HG03045 (cell line): ENCODE results near the gene BMX.

ENCODE experiments used
- ATAC-seq: cut with Tn5 transposase; IDR thresholded peaks from one replicate; pipeline ENCODE4 v1.9.1; 2021; ENCODE audit warnings: mild to moderate bottlenecking, moderate library complexity; ENCODE audit not compliant: unreplicated experiment

Gene BMX

DNA sequence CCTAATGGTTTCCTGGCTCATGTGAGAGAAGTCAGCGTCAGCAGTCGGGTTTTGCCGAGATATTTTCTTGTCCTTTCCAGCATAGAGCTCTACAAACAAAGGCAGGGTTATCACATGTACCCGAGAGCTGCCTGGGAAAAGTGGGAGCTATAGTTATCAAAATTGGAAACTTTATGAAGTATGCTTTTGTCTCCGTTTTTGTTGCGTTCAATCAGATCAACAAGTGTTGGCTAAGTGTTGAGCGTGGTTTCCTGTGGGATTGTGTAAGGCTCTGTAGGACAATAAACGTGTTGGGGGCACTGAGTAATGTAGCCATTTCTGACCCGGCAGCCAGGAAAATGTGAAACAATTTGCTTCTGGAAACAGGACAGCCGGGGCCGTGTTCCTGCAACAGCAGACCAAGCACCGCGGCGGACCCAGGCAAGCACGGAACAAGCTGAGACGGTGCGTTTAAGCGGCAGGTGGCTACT, at the start of gene BMX:
Gene BMX, plus strand, starts transcription at position 311 of the 470 bp plus-strand sequence. CDS start 7,547 bp downstream, outside the sequence.
- no peak for ATAC-seq

GRCh38 chrX:15451913-15452312, 48.7 kb upstream of the BMX start:
- no peak for ATAC-seq

GRCh38 chrX:15464704-15465103, 35.9 kb upstream of the BMX start:
- no peak for ATAC-seq

DNA sequence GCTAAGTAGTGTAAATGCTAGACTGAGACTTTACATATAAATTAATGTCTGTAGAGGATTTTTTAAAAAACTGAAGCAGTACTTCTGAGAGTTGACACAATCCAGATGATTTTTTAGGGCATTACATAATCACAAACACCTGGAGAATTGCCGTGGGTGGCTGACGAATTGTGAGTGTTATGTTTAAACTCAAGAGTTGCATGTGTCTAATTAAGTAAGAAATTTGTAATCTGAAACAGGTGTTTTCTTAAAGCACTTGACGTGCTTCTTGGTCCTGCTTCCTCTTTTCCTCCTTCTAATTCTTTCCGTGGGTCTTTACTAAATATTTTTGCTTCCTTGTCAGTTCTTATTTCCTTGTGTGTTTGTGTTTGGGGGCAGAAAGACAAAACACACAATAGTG, 35.3 kb upstream of the BMX start:
- peak; percentile 72 for ATAC-seq

DNA sequence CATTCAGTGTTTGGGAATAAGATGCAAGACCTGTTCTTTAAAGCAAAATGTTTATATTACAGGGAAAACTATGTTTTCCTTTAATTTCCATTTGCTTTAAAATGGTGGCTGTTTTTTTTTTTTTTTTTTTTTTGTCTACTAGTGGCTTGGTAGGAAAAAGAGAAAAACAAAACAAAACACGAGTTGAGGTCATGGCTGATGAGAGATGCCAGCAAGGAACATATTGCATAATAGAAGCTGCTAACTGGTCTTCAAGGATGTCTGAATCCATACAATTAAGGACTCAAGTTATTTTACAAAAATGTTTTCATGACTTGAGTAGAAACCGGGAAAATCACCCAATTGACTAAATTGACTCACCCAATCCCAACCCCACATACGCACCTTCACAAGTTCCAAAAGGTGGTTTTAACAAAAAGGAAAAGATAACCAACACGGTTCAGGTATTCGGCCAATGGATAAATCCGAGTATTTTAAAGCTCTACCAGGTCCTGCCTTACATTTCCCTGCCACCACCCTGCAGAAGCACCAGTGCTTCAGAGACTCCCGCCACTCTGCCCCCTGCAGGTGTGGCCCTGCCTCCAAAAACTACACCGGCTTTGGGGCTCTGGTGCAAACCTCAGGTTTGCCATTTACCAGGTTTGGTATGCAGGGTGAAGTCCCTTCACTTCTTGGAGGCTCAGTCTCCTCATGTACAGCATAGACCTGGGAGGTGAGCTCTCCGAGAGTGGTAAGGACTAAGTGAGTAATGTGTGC, 34.5 kb upstream of the BMX start:
- ATAC-seq: no peak

DNA sequence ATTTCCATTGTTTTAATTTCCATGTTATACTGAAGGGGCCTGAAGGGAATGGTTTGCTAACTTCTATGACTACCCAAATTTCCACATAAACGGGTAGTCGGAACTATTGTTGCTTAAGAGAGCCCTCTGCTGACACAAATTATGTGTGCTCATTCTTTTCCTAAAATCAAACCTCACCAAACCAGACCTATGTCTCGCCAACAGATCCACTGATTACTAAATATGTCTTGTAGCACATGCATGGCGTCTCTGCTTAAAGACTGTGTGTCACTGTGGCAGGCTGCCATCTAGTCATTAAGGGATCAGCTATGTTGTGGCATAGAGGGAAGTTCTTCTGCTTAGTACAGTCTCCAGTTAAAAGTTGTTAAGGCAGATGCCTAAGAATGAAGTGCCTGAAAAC, 32.6 kb upstream of the BMX start:
- ATAC-seq: no peak

- no peak for ATAC-seq
Measured at GRCh38 chrX:15469613-15470012, 31.0 kb upstream of the BMX start.

GRCh38 chrX:15471028-15471427, 29.6 kb upstream of the BMX start:
- ATAC-seq: peak; percentile 75

GRCh38 chrX:15472531-15472930, 28.1 kb upstream of the BMX start:
- no peak for ATAC-seq

DNA sequence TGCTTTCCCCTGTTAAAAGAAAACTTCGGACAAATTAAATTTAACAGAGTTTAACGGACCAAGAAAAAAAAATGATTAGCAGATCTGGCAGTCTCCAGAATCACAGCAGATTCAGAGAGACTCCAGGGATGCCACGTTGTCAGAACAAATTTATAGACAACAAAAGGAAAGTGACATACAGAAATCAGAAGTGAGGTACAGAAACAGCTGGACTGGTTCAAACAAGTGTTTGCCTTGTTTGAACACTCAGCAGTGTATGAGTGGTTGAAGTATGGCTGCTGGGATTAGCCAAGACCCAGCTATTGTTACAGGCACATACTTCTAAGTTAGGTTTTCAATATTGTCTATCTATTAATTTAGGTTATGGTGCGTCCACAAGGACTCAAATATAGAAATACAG, 26.6 kb upstream of the BMX start:
- ATAC-seq: no peak

GRCh38 chrX:15475021-15475420, 25.6 kb upstream of the BMX start:
- no peak for ATAC-seq

DNA sequence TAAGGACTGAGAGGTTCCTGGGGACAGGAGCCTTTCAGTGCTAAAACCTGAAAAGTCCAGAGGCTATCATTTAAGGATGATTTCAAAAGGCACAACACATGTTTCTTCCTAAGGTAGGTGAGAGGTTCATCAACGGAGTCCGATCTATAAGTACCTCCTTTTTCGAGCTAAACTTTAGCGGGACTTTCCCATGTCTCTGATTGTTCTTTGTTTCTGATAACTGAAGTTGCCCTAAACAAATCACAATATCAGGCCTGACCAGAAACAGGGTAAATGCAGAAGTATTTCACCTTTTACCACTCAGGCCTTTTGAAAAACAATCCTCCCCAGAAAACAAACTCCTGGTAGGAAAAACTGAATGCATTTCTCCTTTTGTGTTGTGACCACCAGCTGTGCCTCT, 25.1 kb upstream of the BMX start:
- ATAC-seq: no peak

DNA sequence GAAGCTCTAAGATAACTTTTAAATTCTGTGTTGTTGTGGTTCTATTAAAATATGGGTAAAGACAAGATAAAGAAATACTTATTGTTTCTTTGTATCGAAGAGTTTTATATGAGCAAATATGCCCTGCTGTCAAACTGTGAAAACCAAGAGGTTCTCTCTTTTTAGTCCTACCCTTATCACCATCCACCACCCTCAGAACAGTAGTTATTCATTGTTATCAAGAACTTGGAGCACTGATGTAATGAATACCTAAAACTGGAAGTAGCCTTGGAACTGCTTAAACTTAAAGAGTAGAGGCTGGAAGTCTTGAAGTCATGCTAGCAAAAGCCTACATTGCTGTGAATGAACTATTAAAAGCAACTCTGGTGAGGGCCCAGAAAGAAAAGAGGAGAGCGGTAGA, 16.7 kb upstream of the BMX start:
- no peak for ATAC-seq

- ATAC-seq: no peak
Measured at GRCh38 chrX:15492469-15492868, 8.1 kb upstream of the BMX start.

- ATAC-seq: peak; percentile 99
Measured at GRCh38 chrX:15493118-15493962, 7.3 kb upstream of the BMX start, which contains the start of gene PIR. Gene PIR, minus strand, starts transcription at chrX:15493333. Its CDS starts 2,076 bp downstream, at chrX:15491257.

GRCh38 chrX:15495801-15496200, 4.8 kb upstream of the BMX start:
- no peak for ATAC-seq

DNA sequence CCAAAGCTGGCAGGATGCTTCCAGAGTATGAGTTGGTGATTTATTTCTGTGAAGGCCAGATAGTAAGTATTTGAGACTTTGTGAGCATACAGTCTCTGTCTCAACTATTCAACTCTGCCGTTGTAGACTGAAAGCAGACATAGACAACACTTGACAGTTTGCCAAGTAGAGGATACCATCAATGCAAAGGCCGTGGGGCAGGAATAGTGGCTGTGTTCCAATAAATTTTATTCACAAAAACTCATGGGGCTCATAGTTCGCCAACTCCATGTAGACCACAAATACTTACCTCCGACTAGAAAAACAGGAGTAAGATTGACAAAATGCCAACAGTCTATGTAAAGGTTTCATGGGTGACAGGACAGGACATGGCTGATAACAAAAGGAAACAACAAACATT, 3.8 kb upstream of the BMX start:
- ATAC-seq: no peak

- no peak for ATAC-seq
Measured at GRCh38 chrX:15497865-15498264, 2.7 kb upstream of the BMX start.

- ATAC-seq: no peak
Measured at GRCh38 chrX:15498741-15499140, 1.9 kb upstream of the BMX start.

GRCh38 chrX:15499976-15500375, 631 bp upstream of the BMX start:
- no peak for ATAC-seq

DNA sequence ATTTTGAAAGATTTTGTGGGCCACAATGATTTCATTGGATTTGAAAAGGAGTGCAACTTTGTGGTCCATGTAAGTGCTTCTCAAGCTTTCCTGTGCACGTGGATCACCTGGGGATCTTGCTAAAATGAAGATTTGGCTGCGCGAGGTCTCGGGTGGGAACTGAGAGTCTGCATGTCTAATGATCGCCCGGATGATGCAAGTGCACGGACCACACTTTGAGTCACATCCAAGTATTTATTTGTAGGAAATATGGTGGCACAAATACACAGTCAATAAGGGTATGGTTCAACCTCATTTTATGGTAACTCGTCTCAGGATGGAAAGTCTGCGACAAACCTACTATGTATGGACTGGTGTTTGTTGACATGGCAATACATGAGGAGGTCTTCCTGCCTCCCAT, 899 bp downstream of the BMX start:
- no peak for ATAC-seq

GRCh38 chrX:15504661-15505060, 4.1 kb downstream of the BMX start:
- no peak for ATAC-seq
